Activated CD8-positive, alpha-beta memory T cell treated with anti-CD3 and anti-CD28 coated beads for 48 hours (primary cell): Measurements from ENCODE around the gene B3GALT2.

Source experiments
- DNase-seq, 3 experiments: peaks; one replicate each; pipeline ENCODE4 v3.0.0-alpha.2; 2020; ENCODE audit warnings: low read depth in 2 of 3, low spot score in 2 of 3

Gene B3GALT2

DNA sequence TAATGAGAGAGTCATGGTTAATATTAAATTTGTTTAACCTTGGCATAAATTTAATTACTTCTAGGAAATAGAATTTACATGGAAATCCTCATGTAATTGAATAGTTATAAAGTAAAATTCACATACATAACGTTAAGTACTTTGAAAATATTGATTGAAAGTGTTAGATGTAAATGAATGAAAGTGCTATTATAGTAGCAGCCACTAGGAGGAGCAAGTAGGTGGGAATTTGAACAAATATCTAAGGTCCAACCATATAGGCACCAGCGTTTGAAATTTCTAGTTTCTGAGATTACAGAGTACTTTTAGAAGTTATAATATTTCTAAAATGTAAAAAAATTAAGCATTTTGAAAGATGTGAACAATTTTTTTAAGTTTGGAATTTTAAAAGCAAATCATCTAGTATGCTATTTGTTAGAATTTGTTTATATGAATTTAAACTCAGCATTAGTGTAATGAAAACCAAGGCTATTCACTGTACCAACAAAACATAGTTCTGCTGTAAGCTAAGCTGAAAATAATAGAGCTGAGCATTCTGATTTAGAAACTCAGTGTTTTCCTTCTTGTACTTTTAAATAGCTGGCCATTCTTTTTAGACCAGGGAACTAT lies 3.3 kb downstream of the B3GALT2 start:
- no peak for DNase-seq

DNA sequence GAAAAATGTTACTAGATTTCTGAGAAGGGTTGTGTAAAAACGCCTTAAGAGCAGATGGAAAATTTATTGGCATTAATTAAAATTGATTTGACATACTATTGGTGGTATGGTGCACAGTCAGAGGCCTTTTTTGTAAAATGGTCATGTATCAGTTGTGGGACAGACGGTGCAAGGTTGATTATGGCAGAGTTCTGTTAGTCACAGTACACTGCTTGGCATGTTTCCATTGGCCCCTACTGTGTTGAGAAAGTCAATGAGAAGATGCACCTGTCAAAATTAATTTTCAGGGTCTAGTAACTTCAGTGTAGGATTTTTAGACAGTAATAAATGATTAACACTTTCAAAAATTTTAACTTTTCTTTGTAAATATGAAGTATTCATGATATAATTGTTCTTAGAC lies 4.4 kb downstream of the B3GALT2 start:
- DNase-seq = no peak

- no peak for DNase-seq
Observed at GRCh38 chr1:193181536-193181935, 4.9 kb downstream of the B3GALT2 start.

DNA sequence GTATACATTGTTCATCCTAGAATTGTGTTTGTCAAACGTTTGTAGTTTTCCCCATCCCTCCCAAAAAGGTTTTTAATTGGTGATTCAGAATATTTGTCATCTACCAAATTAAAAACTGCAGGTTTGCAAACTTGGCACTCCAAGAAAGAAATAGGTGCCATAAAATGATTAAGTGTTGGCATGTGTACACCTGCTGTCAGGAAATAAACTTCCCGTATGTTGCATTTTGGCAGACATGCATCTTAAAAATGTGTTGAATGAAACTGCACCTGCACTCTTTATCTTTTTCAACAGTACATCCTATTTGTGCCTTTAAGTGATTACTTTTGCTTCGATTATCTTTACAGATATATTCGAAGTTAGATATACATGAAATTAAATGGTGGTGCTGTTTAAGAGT lies 7.3 kb downstream of the B3GALT2 start:
- DNase-seq = no peak

- DNase-seq = no peak
Observed at GRCh38 chr1:193176788-193177187, 9.6 kb downstream of the B3GALT2 start.

GRCh38 chr1:193176113-193176512 lies 10.3 kb downstream of the B3GALT2 start:
- no peak for DNase-seq

- no peak for DNase-seq
Observed at GRCh38 chr1:193157360-193157759, 29.1 kb downstream of the B3GALT2 start.

- no peak for DNase-seq
Observed at GRCh38 chr1:193156822-193157142, 29.6 kb downstream of the B3GALT2 start.

- DNase-seq = no peak
Observed at GRCh38 chr1:193156117-193156821, 30.1 kb downstream of the B3GALT2 start.

- DNase-seq = no peak
Observed at GRCh38 chr1:193144999-193145398, 41.4 kb downstream of the B3GALT2 start.

GRCh38 chr1:193144361-193144938 lies 42.0 kb downstream of the B3GALT2 start:
- no peak for DNase-seq

GRCh38 chr1:193143285-193143684 lies 43.1 kb downstream of the B3GALT2 start:
- no peak for DNase-seq

DNA sequence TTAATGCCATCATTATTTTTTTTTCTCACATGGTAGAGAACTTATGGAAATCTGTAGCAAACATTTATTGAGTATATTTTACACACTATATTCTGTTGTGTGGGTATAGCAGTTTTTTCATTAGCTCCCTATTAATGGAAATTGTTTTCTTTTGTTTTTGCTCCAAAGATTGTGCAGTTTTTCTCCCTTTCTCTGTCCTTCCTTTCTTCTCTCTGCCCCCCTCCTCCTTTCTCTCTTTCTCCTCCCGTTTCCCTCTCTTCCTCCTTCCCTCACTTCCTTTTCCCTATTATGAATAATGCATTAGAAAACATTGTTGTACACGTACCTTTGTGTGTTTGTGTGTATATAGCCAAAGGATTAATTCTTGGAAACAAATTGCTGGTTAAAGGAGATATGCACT lies 44.0 kb downstream of the B3GALT2 start:
- no peak for DNase-seq

DNA sequence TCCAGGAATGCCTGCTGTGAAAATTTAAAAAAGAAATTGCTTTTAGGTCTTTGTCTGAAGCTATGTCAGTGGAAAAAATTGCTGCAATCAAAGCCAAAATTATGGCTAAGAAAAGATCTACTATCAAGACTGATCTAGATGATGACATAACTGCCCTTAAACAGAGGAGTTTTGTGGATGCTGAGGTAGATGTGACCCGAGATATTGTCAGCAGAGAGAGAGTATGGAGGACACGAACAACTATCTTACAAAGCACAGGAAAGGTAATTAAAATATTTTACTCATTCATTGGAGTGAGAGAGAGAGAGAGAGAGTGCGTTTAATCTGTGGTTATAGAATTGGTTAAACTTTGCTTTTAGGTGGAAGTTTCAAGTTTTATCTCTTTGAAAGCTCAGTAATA lies 44.6 kb downstream of the B3GALT2 start:
- no peak for DNase-seq

DNA sequence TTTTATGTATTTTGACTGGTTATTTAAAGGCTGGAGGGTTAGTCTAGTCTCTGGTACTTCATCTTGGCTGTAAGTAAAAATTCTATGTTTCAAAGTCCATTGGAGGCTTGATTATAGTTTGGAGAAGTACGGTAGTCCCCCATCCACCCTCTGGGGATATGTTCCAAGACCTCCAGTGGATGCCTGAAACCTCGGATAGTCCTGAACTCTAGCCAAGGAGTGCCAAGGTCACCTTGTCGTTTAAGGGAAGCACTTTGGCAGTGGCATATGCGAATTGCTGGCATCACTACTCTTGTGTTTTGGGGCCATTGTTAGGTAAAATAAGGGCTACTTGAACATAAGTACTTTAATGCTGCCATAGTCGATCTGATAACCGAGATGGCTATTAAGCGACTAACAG lies 46.2 kb downstream of the B3GALT2 start:
- DNase-seq = no peak

DNA sequence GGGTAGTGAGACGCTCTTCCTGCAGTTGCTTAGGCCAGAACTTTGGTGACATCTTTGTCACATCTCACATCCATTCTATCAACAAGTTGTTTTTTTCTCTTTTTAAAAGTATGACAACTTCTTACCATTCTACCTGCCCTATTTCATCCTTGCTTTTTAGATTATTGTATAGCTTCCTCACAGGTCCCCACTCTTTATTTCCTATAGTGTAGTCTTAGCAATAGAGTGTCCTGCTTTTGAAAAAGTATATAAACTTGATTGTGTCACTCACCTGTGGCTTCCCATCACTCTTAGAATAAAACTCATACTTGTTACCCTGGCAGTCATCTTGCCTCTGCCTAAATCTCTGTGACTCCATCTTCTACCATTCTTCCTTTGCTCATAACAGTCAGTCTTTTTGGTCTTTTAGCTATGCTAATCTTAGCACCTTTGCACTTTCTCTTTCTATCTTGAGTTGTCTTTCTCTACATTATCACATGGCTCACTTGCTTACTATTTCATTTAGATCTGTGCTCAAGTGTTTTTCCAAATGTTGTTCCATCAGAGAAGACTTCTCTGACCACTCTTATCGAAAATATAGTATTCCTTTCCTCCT lies 55.0 kb downstream of the B3GALT2 start:
- DNase-seq = no peak
